HUES64 (cell line): ENCODE measurements around the gene IRF4.

ENCODE experiments used
- H3K27ac ChIP-seq: 2 replicates; pipeline ENCODE4 v1.7.0; 2013; ENCODE audit warnings: low read depth, low read length, inconsistent platforms
- H3K27me3 ChIP-seq: 2 replicates; pipeline ENCODE4 v1.6.1; 2013; ENCODE audit warnings: mild to moderate bottlenecking, low read length; ENCODE audit not compliant: insufficient read depth
- H3K36me3 ChIP-seq: 2 replicates; pipeline ENCODE4 v1.6.1; 2013; ENCODE audit warnings: mild to moderate bottlenecking, low read length; ENCODE audit not compliant: insufficient read depth
- H3K4me1 ChIP-seq: 2 replicates; pipeline ENCODE4 v1.6.1; 2013; ENCODE audit warnings: mild to moderate bottlenecking, low read length, moderate library complexity; ENCODE audit not compliant: insufficient read depth
- H3K4me3 ChIP-seq: 2 replicates; pipeline ENCODE4 v1.5.1; 2013; ENCODE audit warnings: mild to moderate bottlenecking, low read length, moderate library complexity
- H3K9ac ChIP-seq: 2 replicates; pipeline ENCODE4 v1.6.1; 2013; ENCODE audit warnings: mild to moderate bottlenecking, low read depth, low read length
- H3K9me3 ChIP-seq: 2 replicates; pipeline ENCODE4 v1.6.1; 2013; ENCODE audit warnings: low read depth, low read length; ENCODE audit not compliant: insufficient read depth
- WGBS: fragments of 150-250, 120-280 bp; methylation state at CpG from one replicate; pipeline ENCODE4 v1.1.7; 2013; ENCODE audit warnings: missing lambda C conversion rate; 5-methylcytosine and 5-hydroxymethylcytosine counted together

IRF4 gene

GRCh38 chr6:451847-452246, 60.3 kb downstream of the IRF4 start:
- H3K9ac ChIP-seq: no peak overlapping the region
- no peaks in the 10 kb centered on the region for H3K27me3 ChIP-seq
- 96% methylated on average over 8 of the region's 8 CpGs for WGBS
- peaks cover 14% of the 10 kb centered on the region for H3K9me3 ChIP-seq
- H3K4me3 ChIP-seq: no peak overlapping the region
- no peak overlapping the region for H3K27ac ChIP-seq
- H3K36me3 ChIP-seq: no peaks in the 10 kb centered on the region
- 0 out of 2 replicates have a peak, but pooled peaks cover 3% of the 10 kb centered on the region for H3K4me1 ChIP-seq

- Histone ChIP-seq H3K36me3 (no peaks in the 10 kb centered on the region), H3K4me3 (no peak overlapping the region), H3K27me3 (no peaks in the 10 kb centered on the region), H3K4me1 (0 out of 2 replicates have a peak, but pooled peaks cover 5% of the 10 kb centered on the region), H3K9me3 (peaks cover 14% of the 10 kb centered on the region), H3K9ac (no peak overlapping the region), H3K27ac (no peak overlapping the region)
- 91% methylated on average over 9 of the region's 9 CpGs for WGBS
Measured at GRCh38 chr6:452301-453067, 60.9 kb downstream of the IRF4 start.

GRCh38 chr6:453152-453551, 61.6 kb downstream of the IRF4 start:
- Histone ChIP-seq H3K4me3 (no peak overlapping the region), H3K4me1 (0 out of 2 replicates have a peak, but pooled peaks cover 5% of the 10 kb centered on the region), H3K9me3 (peaks cover 15% of the 10 kb centered on the region), H3K36me3 (no peaks in the 10 kb centered on the region), H3K9ac (no peak overlapping the region), H3K27me3 (no peaks in the 10 kb centered on the region), H3K27ac (no peak overlapping the region)
- WGBS: 88% methylated on average over 13 of the region's 13 CpGs

- Histone ChIP-seq H3K4me3 (no peak overlapping the region), H3K27ac (no peak overlapping the region), H3K4me1 (0 out of 2 replicates have a peak, but pooled peaks cover 5% of the 10 kb centered on the region), H3K9me3 (peaks cover 9% of the 10 kb centered on the region), H3K36me3 (no peaks in the 10 kb centered on the region), H3K9ac (no peak overlapping the region), H3K27me3 (no peaks in the 10 kb centered on the region)
- 90% methylated on average over 2 of the region's 5 CpGs for WGBS
Measured at GRCh38 chr6:454148-454991, 62.8 kb downstream of the IRF4 start.

- H3K4me3 ChIP-seq: no peak overlapping the region
- 0 out of 2 replicates have a peak, but pooled peaks cover 5% of the 10 kb centered on the region for H3K4me1 ChIP-seq
- H3K27me3 ChIP-seq: no peaks in the 10 kb centered on the region
- WGBS: 97% methylated on average over 9 of the region's 11 CpGs
- H3K27ac ChIP-seq: no peak overlapping the region
- H3K9ac ChIP-seq: no peak overlapping the region
- H3K9me3 ChIP-seq: peaks cover 6% of the 10 kb centered on the region; the same call in 1 of the 2 replicates
- no peaks in the 10 kb centered on the region for H3K36me3 ChIP-seq
Measured at GRCh38 chr6:455006-455585, 63.5 kb downstream of the IRF4 start.

GRCh38 chr6:455835-456234, 64.3 kb downstream of the IRF4 start:
- H3K36me3 ChIP-seq: no peaks in the 10 kb centered on the region
- no peak overlapping the region for H3K4me3 ChIP-seq
- H3K9me3 ChIP-seq: peaks cover 6% of the 10 kb centered on the region; the same call in 1 of the 2 replicates
- H3K27ac ChIP-seq: no peak overlapping the region
- H3K4me1 ChIP-seq: 0 out of 2 replicates have a peak, but pooled peaks cover 5% of the 10 kb centered on the region
- 96% methylated on average over 8 of the region's 8 CpGs for WGBS
- no peak overlapping the region for H3K9ac ChIP-seq
- no peaks in the 10 kb centered on the region for H3K27me3 ChIP-seq

GRCh38 chr6:456358-456867, 64.9 kb downstream of the IRF4 start:
- Histone ChIP-seq H3K4me3 (no peak overlapping the region), H3K27ac (no peak overlapping the region; the same call in 1 of the 2 replicates), H3K36me3 (no peaks in the 10 kb centered on the region), H3K9ac (no peak overlapping the region), H3K4me1 (0 out of 2 replicates have a peak, but pooled peaks cover 5% of the 10 kb centered on the region), H3K9me3 (peaks cover 5% of the 10 kb centered on the region; the same call in 1 of the 2 replicates), H3K27me3 (no peaks in the 10 kb centered on the region)
- WGBS: 82% methylated on average over 5 of the region's 5 CpGs

GRCh38 chr6:456887-457286, 65.3 kb downstream of the IRF4 start:
- Histone ChIP-seq H3K27me3 (no peaks in the 10 kb centered on the region), H3K4me3 (no peak overlapping the region), H3K4me1 (0 out of 2 replicates have a peak, but pooled peaks cover 5% of the 10 kb centered on the region), H3K36me3 (no peaks in the 10 kb centered on the region), H3K9ac (no peak overlapping the region), H3K27ac (no peak overlapping the region; the same call in 1 of the 2 replicates), H3K9me3 (peaks cover 5% of the 10 kb centered on the region; the same call in 1 of the 2 replicates)
- WGBS: 89% methylated on average over 4 of the region's 4 CpGs
